ENCODE measurements around the gene LPAR1. TPM values are rescaled to one million over a fixed set of nuclear protein-coding genes. Genes with fewer than 3 reads are reported as not detected.

The LPAR1 gene
- total and polyA plus RNA-seq, 9 of the 15 experiments (the other 6 are each of a cell fraction or from before 2014, with no cell fraction given): 0.13 TPM; not detected in 8

- CTCF ChIA-PET (ENCODE audit: low intra/inter-chr PET ratio): no interaction called here
- in situ Hi-C loops (cut with MboI): no loop called here
- no peaks in the 10 kb centered on the region for H3K4me1 ChIP-seq (replicated peaks in 1 of 2; ENCODE audit: control insufficient read depth in 2 of 2, insufficient read depth in 2 of 2, low read length in 2 of 2)
- H3K27me3 ChIP-seq (ENCODE audit: control insufficient read depth in 2 of 2, insufficient read depth in 2 of 2, low read length in 2 of 2): no peaks in the 10 kb centered on the region
- TF ChIP-seq ZC3H11A (IDR thresholded peaks at IDR 0.05; ENCODE audit: low read depth, low read length) (no peak), ELF1 (tag; IDR thresholded peaks at IDR 0.05) (no peak), CTCF (IDR thresholded peaks at IDR 0.05 in 2 of 3, conservative IDR thresholded peaks at IDR 0.05 in 1 of 3; ENCODE audit: insufficient read depth in 2 of 3, low read depth in 1 of 3, low read length in 3 of 3) (no peak), MCM3 (IDR thresholded peaks at IDR 0.05) (no peak), EGR1 (conservative IDR thresholded peaks at IDR 0.05) (no peak), HOMEZ (CRISPR knock-in tag; IDR thresholded peaks at IDR 0.05) (no peak), SMAD1 (IDR thresholded peaks at IDR 0.05; ENCODE audit: low read depth, low read length, partially characterized antibody) (no peak), PRPF4 (IDR thresholded peaks at IDR 0.05; ENCODE audit: insufficient read depth, low read depth, low read length, poor library complexity, severe bottlenecking) (no peak), ZNF76 (CRISPR knock-in tag; IDR thresholded peaks at IDR 0.05; ENCODE audit: borderline replicate concordance) (no peak), ATF4 (CRISPR knock-in tag; IDR thresholded peaks at IDR 0.05) (no peak), SREBF1 (IDR thresholded peaks at IDR 0.05; ENCODE audit: borderline replicate concordance, low read depth, low read length) (no peak), NCOR1 (IDR thresholded peaks at IDR 0.05) (no peak), ZNF507 (tag; conservative IDR thresholded peaks at IDR 0.05) (no peak), CREB3 (tag; conservative IDR thresholded peaks at IDR 0.05; ENCODE audit: low read depth) (no peak)
- H3K9me3 ChIP-seq (replicated peaks; ENCODE audit: control insufficient read depth, insufficient read depth, low read depth, low read length): no peaks in the 10 kb centered on the region
- DNase-seq (ENCODE audit: extremely low read depth in 1 of 4, low spot score in 3 of 4) (no peak), ATAC-seq (no peak), FAIRE-seq (no peak)
- H3K9ac ChIP-seq (ENCODE audit: insufficient read depth in 1 of 2, low read depth in 2 of 2, low read length in 2 of 2): no peak overlapping the region
- no peak overlapping the region for H3K4me2 ChIP-seq (ENCODE audit: insufficient read depth, low read length)
- no peaks in the 10 kb centered on the region for H3K36me3 ChIP-seq (ENCODE audit: control insufficient read depth, insufficient read depth, low read length)
- no peaks in the 10 kb centered on the region for H3K79me2 ChIP-seq (ENCODE audit: control insufficient read depth, insufficient read depth, low read length)
- no TSS peak for BruUV-seq (replicated peaks)
- intact Hi-C loops (cut with micrococcal nuclease): no loop called here
- 0% methylated on average over 4 of the region's 4 CpGs for WGBS (ENCODE audit: insufficient coverage, low coverage, missing lambda C conversion rate)
- no peak overlapping the region for H2AFZ ChIP-seq (ENCODE audit: low read depth, low read length)
- H3K27ac ChIP-seq (ENCODE audit: extremely low read depth, low read depth, low read length): no peak overlapping the region
- H3K4me3 ChIP-seq: no peak overlapping the region
- no peaks in the 10 kb centered on the region for H3K9me1 ChIP-seq (ENCODE audit: control insufficient read depth, insufficient read depth, low read length)
- H4K20me1 ChIP-seq (replicated peaks; ENCODE audit: control insufficient read depth, insufficient read depth, low read length): no peaks in the 10 kb centered on the region
- POLR2A ChIA-PET: interaction anchor here (0.5 kb wide), 1 partner anchor 22 kb away, joined by 3 read pairs; no protein-coding TSS in a partner anchor
Observed at GRCh38 chr9:110952540-110952859, 85.8 kb downstream of the LPAR1 start.

Measured in K562 (cell line).